GM20000 (cell line): ENCODE results near the gene CBX3.

Experiments
- DNase-seq: peaks from one replicate; pipeline ENCODE4 v3.0.0; 2012; ENCODE audit warnings: low spot score
- CTCF ChIP-seq: IDR thresholded peaks from 2 replicates; pipeline ENCODE4 v1.5.1; 2012; ENCODE audit warnings: mild to moderate bottlenecking, control low read depth; ENCODE audit errors: extremely low read depth, missing control alignments

Gene CBX3

GRCh38 chr7:26198133-26198780 is 3.3 kb upstream of the CBX3 start:
- no peak for DNase-seq
- peak; percentile 13 for TF ChIP-seq CTCF

GRCh38 chr7:26198781-26199169 is 2.8 kb upstream of the CBX3 start:
- no peak for DNase-seq
- no peak for TF ChIP-seq CTCF

- DNase-seq = no peak
- no peak for TF ChIP-seq CTCF
These were observed 2.1 kb upstream of the CBX3 start for GRCh38 chr7:26199301-26200037.

GRCh38 chr7:26200038-26200443 is 1.5 kb upstream of the CBX3 start:
- no peak for TF ChIP-seq CTCF
- DNase-seq = peak; percentile 39

GRCh38 chr7:26200444-26201246 is 900 bp upstream of the CBX3 start, which contains the start of gene HNRNPA2B1:
HNRNPA2B1 (minus strand) TSS chr7:26200746; CDS start chr7:26200577, 169 bp downstream.
- no peak for TF ChIP-seq CTCF
- peak; percentile 84 for DNase-seq

- DNase-seq = peak; percentile 62
- TF ChIP-seq CTCF = no peak
These were observed 760 bp downstream of the CBX3 start for GRCh38 chr7:26202019-26202990.
